HEK293T (cell line): ENCODE data around the gene STAT5A.

Source experiments
- CTCF ChIA-PET: fragments of 350-600 bp; formaldehyde crosslinking; extraction: SDS; loops from one replicate; lab custom pipeline; 2021; ENCODE audit warnings: antibody characterized with exemption, inconsistent platforms; lab: Yijun Ruan, JAX
- POLR2A ChIA-PET: fragments of 350-600 bp; formaldehyde crosslinking; extraction: SDS; loops from one replicate; lab custom pipeline; 2020; ENCODE audit warnings: antibody characterized with exemption, inconsistent platforms; lab: Yijun Ruan, JAX
- DNase-seq: peaks from one replicate; pipeline ENCODE4 v3.0.0; 2012; ENCODE audit warnings: mixed read lengths; ENCODE audit errors: extremely low spot score
- ARNT ChIP-seq: fragments of 450-650 bp; IDR thresholded peaks from 2 replicates; pipeline ENCODE4 v1.6.1; 2017; ENCODE audit warnings: mild to moderate bottlenecking
- BHLHE40 ChIP-seq: fragments of 450-650 bp; IDR thresholded peaks from 2 replicates; pipeline ENCODE4 v1.6.1; 2016; ENCODE audit warnings: mild to moderate bottlenecking, moderate library complexity, borderline replicate concordance
- CTBP1 ChIP-seq: fragments of 450-650 bp; IDR thresholded peaks from 2 replicates; pipeline ENCODE4 v1.6.1; 2016; ENCODE audit warnings: borderline replicate concordance
- ELF4 ChIP-seq: fragments of 450-650 bp; IDR thresholded peaks from 2 replicates; pipeline ENCODE4 v1.6.1; 2017; ENCODE audit warnings: antibody characterized with exemption
- FOXA1 ChIP-seq: fragments of 450-650 bp; IDR thresholded peaks from 2 replicates; pipeline ENCODE4 v1.6.1; 2016; ENCODE audit warnings: mild to moderate bottlenecking
- FOXK2 ChIP-seq: fragments of 450-650 bp; IDR thresholded peaks from 2 replicates; pipeline ENCODE4 v1.6.1; 2016; ENCODE audit warnings: mild to moderate bottlenecking
- FOXM1 ChIP-seq: fragments of 450-650 bp; IDR thresholded peaks from 2 replicates; pipeline ENCODE4 v1.6.1; 2017; ENCODE audit warnings: mild to moderate bottlenecking, borderline replicate concordance
- HDGF ChIP-seq: fragments of 450-650 bp; IDR thresholded peaks from 2 replicates; pipeline ENCODE4 v1.6.1; 2017; ENCODE audit warnings: antibody characterized with exemption, borderline replicate concordance
- L3MBTL2 ChIP-seq: fragments of 450-650 bp; conservative IDR thresholded peaks from 2 replicates; pipeline ENCODE4 v1.6.1; 2016; ENCODE audit warnings: mild to moderate bottlenecking
- LEF1 ChIP-seq: fragments of 450-650 bp; IDR thresholded peaks from 2 replicates; pipeline ENCODE4 v1.6.1; 2017; ENCODE audit warnings: mild to moderate bottlenecking, borderline replicate concordance
- NFRKB ChIP-seq: fragments of 450-650 bp; IDR thresholded peaks from 2 replicates; pipeline ENCODE4 v1.6.1; 2016; ENCODE audit warnings: mild to moderate bottlenecking, moderate library complexity
- SP1 ChIP-seq: fragments of 450-650 bp; IDR thresholded peaks from 2 replicates; pipeline ENCODE4 v1.6.1; 2017
- SUZ12 ChIP-seq: fragments of 450-650 bp; IDR thresholded peaks from 2 replicates; pipeline ENCODE4 v1.6.1; 2016; ENCODE audit warnings: mild to moderate bottlenecking
- TARDBP ChIP-seq: fragments of 450-650 bp; IDR thresholded peaks from 2 replicates; pipeline ENCODE4 v1.6.1; 2016
- ZNF384 ChIP-seq: fragments of 450-650 bp; IDR thresholded peaks from 2 replicates; pipeline ENCODE4 v1.6.1; 2016
- TF ChIP-seq, protein P1 (sequence below): fragments of 450-650 bp; IDR thresholded peaks from 2 replicates; pipeline ENCODE4 v1.6.1; 2016

STAT5A gene

DNA sequence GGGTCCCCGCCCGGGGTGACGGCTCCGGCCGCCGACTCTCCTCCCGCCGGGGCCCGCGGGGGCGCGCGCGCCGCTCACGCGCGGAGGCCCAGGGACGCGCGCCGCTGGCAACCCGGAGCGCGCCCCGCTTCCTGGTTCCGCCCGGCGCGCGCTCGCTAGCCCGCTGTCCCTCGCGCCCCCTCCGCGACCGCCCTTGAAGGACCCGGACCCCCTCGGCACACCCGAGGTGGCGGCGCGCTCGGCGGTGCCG, 12.0 kb upstream of the STAT5A start, which contains the start of gene STAT5B:
Gene STAT5B (minus strand): TSS at position 33 of the 250 bp plus-strand sequence. CDS start 44,264 bp downstream, outside the sequence.
- peak; percentile 85 for DNase-seq
- TF ChIP-seq FOXK2 (no peak), L3MBTL2 (no peak), SP1 (no peak), CTBP1 (no peak), BHLHE40 (no peak), LEF1 (no peak), FOXM1 (no peak), FOXA1 (no peak), NFRKB (no peak), HDGF (no peak)
- TF ChIP-seq, protein P1, sequence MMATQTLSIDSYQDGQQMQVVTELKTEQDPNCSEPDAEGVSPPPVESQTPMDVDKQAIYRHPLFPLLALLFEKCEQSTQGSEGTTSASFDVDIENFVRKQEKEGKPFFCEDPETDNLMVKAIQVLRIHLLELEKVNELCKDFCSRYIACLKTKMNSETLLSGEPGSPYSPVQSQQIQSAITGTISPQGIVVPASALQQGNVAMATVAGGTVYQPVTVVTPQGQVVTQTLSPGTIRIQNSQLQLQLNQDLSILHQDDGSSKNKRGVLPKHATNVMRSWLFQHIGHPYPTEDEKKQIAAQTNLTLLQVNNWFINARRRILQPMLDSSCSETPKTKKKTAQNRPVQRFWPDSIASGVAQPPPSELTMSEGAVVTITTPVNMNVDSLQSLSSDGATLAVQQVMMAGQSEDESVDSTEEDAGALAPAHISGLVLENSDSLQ, result no peak
- POLR2A ChIA-PET, result interaction anchor here (0.6 to 1.8 kb wide), 5 partner anchors 9 to 40 kb away, joined by 3 to 4 read pairs (median 3); no protein-coding TSS in a partner anchor
- CTCF ChIA-PET, result no interaction called here

DNA sequence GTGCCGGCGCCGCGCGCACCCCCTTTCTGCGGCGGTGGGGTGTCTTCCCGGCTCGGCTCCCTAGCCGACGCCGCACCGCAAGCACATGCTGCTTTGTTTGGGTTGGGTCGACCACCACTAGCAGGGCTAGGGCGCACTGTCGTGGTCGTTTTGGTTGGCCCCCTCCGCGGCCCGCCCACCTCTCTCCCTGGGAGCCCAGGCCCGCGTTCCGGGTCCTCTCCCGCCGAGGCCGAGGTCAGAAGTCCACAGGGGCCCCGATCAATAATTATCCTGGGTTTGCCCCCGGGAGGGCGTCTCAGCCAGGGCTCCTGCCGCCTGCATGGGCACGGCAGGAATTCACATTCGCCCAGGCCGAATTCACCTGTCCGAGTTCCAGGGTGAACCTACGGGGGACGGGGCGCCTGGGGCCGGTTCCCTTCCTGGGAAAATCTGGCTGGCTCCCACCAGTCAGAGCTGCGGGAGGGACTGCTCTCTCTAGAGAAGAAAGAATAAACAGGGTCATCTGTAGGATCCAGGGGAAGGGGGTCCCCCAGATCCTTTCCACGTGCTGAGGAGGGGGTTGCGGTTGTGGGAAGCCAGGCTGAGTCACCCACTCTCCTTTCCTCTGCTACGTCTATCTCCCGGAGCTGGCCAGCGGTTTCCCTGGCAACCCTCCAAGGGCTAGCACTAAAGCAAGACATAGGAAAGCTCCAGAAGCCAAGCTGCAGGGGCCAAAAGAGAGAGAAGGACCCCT, 11.5 kb upstream of the STAT5A start:
- ChIA-PET POLR2A (interaction anchor here (0.6 to 1.8 kb wide), 13 partner anchors 9 to 146 kb away, joined by 3 to 4 read pairs (median 3); partner anchors contain the start of gene STAT3), CTCF (interaction anchor here (0.6 to 1.1 kb wide), 3 partner anchors 15 to 184 kb away, joined by 3 to 5 read pairs (median 3); no protein-coding TSS in a partner anchor)
- TF ChIP-seq BHLHE40, result no peak
- TF ChIP-seq CTBP1, result no peak
- no peak for TF ChIP-seq FOXM1
- no peak for TF ChIP-seq ELF4
- TF ChIP-seq ZNF384, result no peak
- TF ChIP-seq, protein P1, result no peak
- TF ChIP-seq NFRKB, result no peak
- TF ChIP-seq ARNT, result no peak
- no peak for TF ChIP-seq HDGF
- no peak for TF ChIP-seq TARDBP
- no peak for TF ChIP-seq SUZ12
- no peak for TF ChIP-seq SP1
- DNase-seq, result peak; percentile 19

DNA sequence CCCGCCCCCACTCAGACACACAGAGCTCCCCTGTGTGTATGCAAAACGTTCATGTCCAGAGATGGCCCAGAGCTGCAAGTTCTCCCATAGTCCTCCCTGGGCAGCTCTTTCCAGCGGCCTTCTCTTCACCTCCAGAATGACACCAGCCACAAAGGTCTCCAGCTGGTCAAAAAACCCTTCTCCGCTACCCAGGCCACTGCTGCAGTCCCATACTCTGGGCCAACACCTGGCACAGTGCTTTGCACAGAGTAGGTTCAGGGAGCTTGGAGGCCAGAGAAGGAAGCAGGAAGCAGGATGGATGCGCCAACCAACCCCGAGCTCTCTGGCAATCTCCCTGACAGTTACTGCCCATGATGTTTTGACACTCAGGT, 11.0 kb upstream of the STAT5A start:
- POLR2A ChIA-PET, result interaction anchor here (0.6 to 1.6 kb wide), 12 partner anchors 9 to 145 kb away, joined by 3 to 4 read pairs (median 3); partner anchors contain the start of gene STAT3
- CTCF ChIA-PET, result interaction anchor here (0.6 to 1.1 kb wide), 3 partner anchors 15 to 184 kb away, joined by 3 to 5 read pairs (median 3); no protein-coding TSS in a partner anchor
- no peak for DNase-seq
- TF ChIP-seq LEF1, result no peak
- TF ChIP-seq ZNF384, result no peak
- TF ChIP-seq, protein P1, result no peak
- TF ChIP-seq NFRKB, result no peak
- TF ChIP-seq FOXK2, result no peak
- no peak for TF ChIP-seq FOXM1
- TF ChIP-seq L3MBTL2, result no peak
- TF ChIP-seq TARDBP, result no peak
- TF ChIP-seq HDGF, result no peak
- no peak for TF ChIP-seq SP1
- no peak for TF ChIP-seq BHLHE40

DNA sequence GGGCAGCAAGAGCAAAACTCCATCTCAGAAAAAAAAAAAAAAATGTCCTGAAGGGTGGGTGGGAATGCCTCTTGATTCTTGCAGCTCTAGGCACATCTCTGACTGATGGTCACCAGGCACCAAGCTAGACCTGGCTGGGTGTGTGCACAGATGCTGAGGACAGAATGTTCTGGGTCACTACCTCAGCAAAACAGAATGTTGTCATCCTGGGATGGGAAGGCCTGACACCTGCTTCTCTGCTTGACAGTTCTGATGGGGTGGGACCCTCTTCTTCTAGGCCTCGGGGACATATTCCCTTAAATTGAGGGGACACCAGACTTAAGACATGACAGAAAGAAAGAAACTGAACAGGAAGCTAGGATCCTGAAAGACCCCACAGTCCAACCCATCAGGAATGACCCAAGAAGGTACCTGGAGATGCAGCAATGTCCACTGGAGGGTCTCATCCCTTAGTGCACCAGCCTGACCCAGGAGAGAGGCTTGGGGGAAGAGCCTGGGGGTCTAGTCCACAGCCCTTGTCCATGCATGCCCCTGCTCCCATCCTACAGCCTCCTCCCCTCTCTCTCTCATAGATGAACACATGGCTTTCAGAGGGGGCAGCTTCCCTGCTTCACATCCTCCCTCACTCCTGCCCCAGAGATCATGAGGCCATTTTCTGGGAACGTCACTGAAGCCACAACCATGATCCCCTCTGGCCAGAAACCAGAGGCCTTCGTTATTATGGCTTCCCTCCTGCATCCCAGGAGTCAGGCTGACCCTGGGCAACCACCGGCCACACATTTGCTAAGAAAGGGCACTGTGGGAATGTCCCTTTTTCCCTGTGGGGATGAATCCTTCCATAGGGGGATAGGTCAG, 8.3 kb upstream of the STAT5A start:
- peak; percentile 4 for DNase-seq

More for the DNA sequence above, 8.3 kb upstream of the STAT5A start:
- CTCF ChIA-PET, result interaction anchor here (0.5 to 1.2 kb wide), 4 partner anchors 9 to 68 kb away, joined by 3 to 5 read pairs (median 4); no protein-coding TSS in a partner anchor
- TF ChIP-seq SUZ12 (no peak), HDGF (no peak), ELF4 (no peak), NFRKB (no peak), BHLHE40 (no peak), SP1 (no peak), ARNT (no peak), FOXM1 (no peak), L3MBTL2 (no peak), CTBP1 (no peak)
- TF ChIP-seq, protein P1, result no peak
- POLR2A ChIA-PET, result no interaction called here
